Ishikawa (cell line): ENCODE measurements around the gene SLC6A5.

Experiments
- CEBPB ChIP-seq: IDR thresholded peaks from 2 replicates; pipeline ENCODE4 v1.6.1; 2012
- CREB1 ChIP-seq: IDR thresholded peaks from 2 replicates; pipeline ENCODE4 v1.6.1; 2012; ENCODE audit warnings: low read depth
- EGR1 ChIP-seq: IDR thresholded peaks from 2 replicates; pipeline ENCODE4 v1.6.1; 2012
- EP300 ChIP-seq: IDR thresholded peaks from 2 replicates; pipeline ENCODE4 v1.6.1; 2012; ENCODE audit warnings: borderline replicate concordance
- FOXM1 ChIP-seq: IDR thresholded peaks from 2 replicates; pipeline ENCODE4 v1.6.1; 2012; ENCODE audit warnings: low read depth, borderline replicate concordance
- NFIC ChIP-seq: IDR thresholded peaks from 2 replicates; pipeline ENCODE4 v1.6.1; 2012
- RAD21 ChIP-seq: IDR thresholded peaks from 2 replicates; pipeline ENCODE4 v1.6.1; 2012; ENCODE audit warnings: low read depth
- TAF1 ChIP-seq: IDR thresholded peaks from 2 replicates; pipeline ENCODE4 v1.6.1; 2012; ENCODE audit warnings: low read depth, mild to moderate bottlenecking
- TCF12 ChIP-seq: IDR thresholded peaks from 2 replicates; pipeline ENCODE4 v1.6.1; 2012; ENCODE audit warnings: low read depth
- TEAD4 ChIP-seq: IDR thresholded peaks from 2 replicates; pipeline ENCODE4 v1.6.1; 2012
- YY1 ChIP-seq: IDR thresholded peaks from 2 replicates; pipeline ENCODE4 v1.6.1; 2012; ENCODE audit warnings: low read depth
- TF ChIP-seq, protein P1 (sequence below): IDR thresholded peaks from 2 replicates; pipeline ENCODE4 v1.6.1; 2012
- TF ChIP-seq, protein P2 (sequence below): IDR thresholded peaks from 2 replicates; pipeline ENCODE4 v1.6.1; 2012
- TF ChIP-seq, protein P3 (sequence below): IDR thresholded peaks from 2 replicates; pipeline ENCODE4 v1.6.1; 2012; ENCODE audit warnings: low read depth, mild to moderate bottlenecking

Gene SLC6A5

DNA sequence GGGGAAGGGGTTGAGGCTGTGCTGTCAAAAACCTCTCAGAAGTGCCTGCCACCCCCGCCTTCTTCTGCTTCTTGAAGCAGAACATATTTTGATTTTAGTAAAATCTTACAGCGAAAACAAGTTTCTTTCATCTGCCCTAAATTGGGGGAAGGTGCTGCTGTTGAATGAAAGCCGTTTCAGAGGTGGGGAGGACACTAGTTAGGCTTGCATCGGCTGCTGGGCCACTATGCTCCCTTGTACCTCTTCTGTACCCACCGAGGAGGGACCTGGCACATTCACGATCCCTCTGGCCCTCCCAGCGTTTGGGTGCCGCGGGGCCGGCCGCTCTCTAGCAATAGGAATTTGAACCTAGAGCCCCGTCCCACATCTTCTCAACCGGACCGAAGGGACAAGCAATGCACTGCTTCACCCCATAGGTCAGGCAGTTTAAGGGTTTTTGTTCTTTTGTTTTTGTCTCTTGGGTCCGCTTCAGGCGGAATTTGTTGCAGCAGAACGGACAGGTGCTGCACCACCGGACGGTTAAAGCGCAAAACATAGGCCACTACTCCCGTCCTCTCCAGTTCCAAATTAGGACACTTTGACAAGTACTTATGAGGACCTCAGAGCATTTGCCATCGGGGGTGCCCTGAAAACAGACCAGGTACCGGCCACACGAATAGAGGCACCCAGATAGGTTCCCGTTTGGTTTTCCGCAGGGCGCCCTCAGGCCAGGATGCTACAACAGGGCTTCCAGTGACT is 5.6 kb downstream of the SLC6A5 start:
- TF ChIP-seq EGR1, result no peak
- TF ChIP-seq TAF1, result no peak
- TF ChIP-seq, protein P1, sequence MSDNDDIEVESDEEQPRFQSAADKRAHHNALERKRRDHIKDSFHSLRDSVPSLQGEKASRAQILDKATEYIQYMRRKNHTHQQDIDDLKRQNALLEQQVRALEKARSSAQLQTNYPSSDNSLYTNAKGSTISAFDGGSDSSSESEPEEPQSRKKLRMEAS, result no peak
- TF ChIP-seq RAD21, result no peak
- TF ChIP-seq EP300, result no peak
- TF ChIP-seq FOXM1, result no peak
- TF ChIP-seq, protein P2, sequence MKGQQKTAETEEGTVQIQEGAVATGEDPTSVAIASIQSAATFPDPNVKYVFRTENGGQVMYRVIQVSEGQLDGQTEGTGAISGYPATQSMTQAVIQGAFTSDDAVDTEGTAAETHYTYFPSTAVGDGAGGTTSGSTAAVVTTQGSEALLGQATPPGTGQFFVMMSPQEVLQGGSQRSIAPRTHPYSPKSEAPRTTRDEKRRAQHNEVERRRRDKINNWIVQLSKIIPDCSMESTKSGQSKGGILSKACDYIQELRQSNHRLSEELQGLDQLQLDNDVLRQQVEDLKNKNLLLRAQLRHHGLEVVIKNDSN, result no peak
- no peak for TF ChIP-seq NFIC
- TF ChIP-seq, protein P3, sequence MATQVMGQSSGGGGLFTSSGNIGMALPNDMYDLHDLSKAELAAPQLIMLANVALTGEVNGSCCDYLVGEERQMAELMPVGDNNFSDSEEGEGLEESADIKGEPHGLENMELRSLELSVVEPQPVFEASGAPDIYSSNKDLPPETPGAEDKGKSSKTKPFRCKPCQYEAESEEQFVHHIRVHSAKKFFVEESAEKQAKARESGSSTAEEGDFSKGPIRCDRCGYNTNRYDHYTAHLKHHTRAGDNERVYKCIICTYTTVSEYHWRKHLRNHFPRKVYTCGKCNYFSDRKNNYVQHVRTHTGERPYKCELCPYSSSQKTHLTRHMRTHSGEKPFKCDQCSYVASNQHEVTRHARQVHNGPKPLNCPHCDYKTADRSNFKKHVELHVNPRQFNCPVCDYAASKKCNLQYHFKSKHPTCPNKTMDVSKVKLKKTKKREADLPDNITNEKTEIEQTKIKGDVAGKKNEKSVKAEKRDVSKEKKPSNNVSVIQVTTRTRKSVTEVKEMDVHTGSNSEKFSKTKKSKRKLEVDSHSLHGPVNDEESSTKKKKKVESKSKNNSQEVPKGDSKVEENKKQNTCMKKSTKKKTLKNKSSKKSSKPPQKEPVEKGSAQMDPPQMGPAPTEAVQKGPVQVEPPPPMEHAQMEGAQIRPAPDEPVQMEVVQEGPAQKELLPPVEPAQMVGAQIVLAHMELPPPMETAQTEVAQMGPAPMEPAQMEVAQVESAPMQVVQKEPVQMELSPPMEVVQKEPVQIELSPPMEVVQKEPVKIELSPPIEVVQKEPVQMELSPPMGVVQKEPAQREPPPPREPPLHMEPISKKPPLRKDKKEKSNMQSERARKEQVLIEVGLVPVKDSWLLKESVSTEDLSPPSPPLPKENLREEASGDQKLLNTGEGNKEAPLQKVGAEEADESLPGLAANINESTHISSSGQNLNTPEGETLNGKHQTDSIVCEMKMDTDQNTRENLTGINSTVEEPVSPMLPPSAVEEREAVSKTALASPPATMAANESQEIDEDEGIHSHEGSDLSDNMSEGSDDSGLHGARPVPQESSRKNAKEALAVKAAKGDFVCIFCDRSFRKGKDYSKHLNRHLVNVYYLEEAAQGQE, result no peak
- TF ChIP-seq CEBPB, result no peak
- no peak for TF ChIP-seq TCF12

DNA sequence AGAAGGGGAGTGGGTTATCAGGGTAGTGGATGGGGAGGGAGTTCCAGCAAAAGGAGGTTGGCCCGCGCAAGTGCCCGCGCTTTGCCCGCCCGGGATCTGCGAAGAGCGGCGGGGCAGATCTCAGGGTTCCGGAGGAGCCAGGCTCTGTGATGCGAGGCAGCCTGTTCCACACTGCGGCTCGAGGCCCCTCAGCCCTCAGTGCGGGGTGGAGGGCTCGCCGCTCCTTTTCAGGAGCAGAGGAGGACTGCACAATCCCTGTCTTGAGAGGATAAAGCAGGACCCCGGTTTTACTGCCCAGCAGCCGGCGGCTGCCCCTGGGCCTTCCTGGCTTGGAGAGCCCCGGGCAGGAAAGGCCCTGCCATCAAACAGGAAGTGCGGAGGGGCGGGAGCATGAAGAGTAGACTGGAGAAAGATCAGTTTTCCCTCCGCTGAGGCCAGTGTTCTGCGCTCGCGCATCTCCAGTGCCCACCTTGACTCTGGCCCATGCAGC is 6.2 kb downstream of the SLC6A5 start:
- TF ChIP-seq TCF12, result no peak

DNA sequence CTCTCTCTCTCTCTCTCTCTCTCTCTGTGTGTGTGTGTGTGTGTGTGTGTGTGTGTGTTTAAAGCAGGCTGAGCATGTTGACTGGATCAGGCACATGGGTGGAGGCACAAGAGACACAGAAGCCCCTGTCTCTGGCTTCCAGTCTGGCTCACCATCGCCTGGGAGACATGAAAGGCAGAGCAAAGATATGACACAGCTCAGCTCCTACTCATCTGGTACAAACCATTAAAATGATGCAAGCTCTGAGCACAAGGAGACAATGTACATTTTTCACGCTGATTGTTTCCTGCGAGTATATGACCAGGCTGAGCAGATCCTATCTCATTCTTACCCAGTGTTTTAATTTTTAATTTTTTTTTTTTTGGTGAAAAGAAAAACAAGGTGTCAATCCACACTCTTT is 9.5 kb downstream of the SLC6A5 start:
- TF ChIP-seq EP300 (no peak), TAF1 (no peak), CEBPB (no peak), YY1 (no peak), EGR1 (no peak), CREB1 (no peak)
- TF ChIP-seq, protein P2, result no peak
- TF ChIP-seq, protein P1, result no peak

DNA sequence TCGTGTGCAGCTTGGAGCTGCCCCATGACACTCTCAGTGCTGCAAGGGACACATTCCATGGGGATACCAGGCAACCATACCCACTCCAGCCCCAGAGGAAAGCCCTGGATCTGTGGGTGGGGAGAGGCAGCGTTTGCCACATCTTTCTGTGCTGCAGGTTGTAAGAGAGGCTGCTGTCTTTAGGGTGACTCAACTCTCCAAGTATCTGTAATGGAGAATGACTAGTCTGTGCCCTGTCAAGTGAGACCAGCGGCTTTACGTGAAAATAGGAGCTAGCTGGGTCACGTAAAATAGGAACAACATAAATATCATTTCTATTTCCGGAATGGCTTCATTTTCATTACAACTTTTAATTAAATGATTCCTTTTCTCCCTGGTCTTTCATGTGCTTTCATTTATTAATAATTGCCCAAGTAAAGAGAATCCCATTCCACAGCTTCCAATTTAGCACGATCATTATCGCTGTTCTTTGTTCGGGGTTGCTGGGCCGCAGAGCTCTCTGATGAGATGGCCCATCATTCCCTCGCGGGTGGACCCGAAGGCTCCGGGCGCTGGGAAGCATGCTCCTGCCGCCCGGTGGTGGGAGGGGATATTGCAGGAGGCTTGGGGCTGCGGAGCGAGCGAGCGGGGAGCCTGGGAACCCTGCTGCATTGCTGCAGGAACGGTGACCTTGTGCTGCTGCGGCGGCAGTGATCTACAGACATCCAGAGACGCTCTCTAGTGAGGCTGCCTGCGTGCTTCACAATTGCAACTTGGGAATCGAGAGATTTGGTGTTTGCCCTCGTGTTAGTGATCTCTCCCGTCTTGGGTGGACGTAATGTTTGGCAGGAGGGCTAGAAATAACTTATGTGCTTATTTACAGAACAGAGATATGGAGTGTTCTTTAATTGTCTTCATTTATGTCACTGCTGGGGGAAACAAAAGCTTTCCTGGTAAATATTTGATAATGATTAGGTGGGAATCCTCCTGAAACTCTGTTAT is 10.6 kb downstream of the SLC6A5 start:
- TF ChIP-seq NFIC (no peak), TAF1 (no peak), RAD21 (peak; percentile 92), TEAD4 (no peak)
- TF ChIP-seq, protein P1, result peak; percentile 54

DNA sequence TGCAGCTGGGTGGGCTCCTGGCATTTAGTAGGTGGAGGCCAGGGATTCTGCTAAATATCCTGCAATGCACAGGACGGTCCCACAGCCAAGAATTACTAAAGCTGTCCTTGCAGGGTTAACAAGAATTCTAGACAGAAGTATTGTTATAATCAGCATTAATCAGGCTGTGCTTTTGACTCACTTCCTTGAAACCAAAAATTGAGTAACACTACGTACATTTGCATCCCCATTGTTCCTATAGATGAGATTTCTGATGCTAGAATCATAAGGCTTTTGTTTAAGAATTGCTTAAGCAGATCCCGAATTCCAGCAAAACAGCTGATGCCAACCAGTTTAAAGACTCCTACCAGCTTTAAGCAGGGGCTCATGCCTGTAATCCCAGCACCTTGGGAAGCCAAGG is 11.4 kb downstream of the SLC6A5 start:
- no peak for TF ChIP-seq FOXM1
- TF ChIP-seq CEBPB, result no peak
- no peak for TF ChIP-seq TAF1
- TF ChIP-seq, protein P3, result no peak
- TF ChIP-seq EGR1, result no peak
- TF ChIP-seq EP300, result no peak
- TF ChIP-seq, protein P1, result no peak
- TF ChIP-seq TCF12, result no peak
- TF ChIP-seq TEAD4, result no peak
- no peak for TF ChIP-seq YY1
